Right lobe of liver (tissue), 4 donors: ENCODE data around the gene FAM131B.

ENCODE experiments used
- CTCF ChIP-seq, 4 donors: fragments of 200-600 bp in 3 of 4; fragments of 450-650 bp in 1 of 4; IDR thresholded peaks; one replicate each; pipeline versions ENCODE4 v1.5.1 to v1.8.0; 2016 to 2022; ENCODE audit warnings: antibody characterized with exemption in 4 of 4, mild to moderate bottlenecking in 2 of 4
- POLR2A ChIP-seq: fragments of 450-650 bp; IDR thresholded peaks from one replicate; pipeline ENCODE4 v1.6.1; 2017; ENCODE audit warnings: antibody characterized with exemption, mild to moderate bottlenecking
- donor health status: DM: no; HTN: no; CAD: no.
- donor health status: DM: no; HTN: no; CAD: no.
- donor health status: DM: no; HTN: yes; CAD: no.

- TF ChIP-seq CTCF (IDR thresholded peaks at IDR 0.05) (no peak), POLR2A (no peak)
Observed at GRCh38 chr7:143361552-143362130, 872 bp downstream of the FAM131B start.
